Measurements from ENCODE around the gene ZDHHC24.
"Not testable (repeated sequence)": the region's sequence is repeated elsewhere in the genome, so short reads cannot be mapped to it uniquely, and the experiment has no call there.

ZDHHC24 gene

DNA sequence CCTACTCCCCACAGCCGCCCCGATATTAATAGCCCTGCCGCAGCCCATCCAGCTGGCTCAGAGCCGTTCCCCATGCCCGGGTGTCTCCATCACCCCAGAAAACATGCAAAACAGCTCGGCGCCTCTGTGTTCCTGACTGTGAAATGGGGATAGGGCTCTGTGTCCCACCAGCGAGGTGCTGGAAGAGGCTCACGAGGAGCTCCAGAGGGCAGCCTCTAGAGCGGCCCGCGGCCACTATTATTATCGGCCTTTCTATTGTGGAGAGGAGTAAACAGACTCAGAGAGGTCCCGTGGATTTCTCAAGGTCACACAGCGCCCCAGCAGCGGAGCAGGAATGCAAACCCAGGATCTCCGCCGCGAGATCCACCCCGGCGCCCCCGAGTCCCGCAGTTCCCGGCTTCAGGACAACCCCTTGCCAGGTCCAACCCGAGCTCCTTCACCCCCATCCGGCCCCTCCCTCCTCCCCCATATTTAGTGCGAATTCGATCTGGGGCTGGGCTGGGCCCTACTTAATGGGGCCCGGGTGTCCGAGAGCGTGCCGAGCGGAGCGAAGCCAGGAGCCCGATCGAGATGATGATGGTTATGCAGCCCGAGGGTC lies 619 bp upstream of the ZDHHC24 start, which contains the start of gene ACTN3:
ACTN3 (plus strand) TSS at position 536 of the 598 bp plus-strand sequence; CDS start at position 571, 35 bp downstream.
- DNase-seq (ENCODE audit: low read depth): no peak

DNA sequence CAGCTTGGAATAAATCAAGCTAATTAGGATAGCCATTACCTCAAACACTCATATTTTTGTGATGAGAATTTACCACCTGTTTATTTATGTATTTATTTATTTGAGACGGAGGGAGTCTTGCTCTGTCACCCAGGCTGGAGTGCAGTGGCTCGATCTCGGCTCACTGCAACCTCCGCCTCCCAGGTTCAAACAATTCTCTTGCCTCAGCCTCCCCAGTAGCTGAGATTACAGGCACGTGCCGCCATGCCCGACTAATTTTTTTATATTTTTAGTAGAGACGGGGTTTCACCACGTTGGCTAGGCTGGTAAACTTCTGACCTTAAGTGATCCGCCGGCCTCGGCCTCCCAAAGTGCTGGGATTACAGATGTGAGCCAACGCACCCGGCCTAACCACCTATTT lies 896 bp downstream of the ZDHHC24 start:
- not testable (repeated sequence) for DNase-seq (ENCODE audit: low read depth)

DNA sequence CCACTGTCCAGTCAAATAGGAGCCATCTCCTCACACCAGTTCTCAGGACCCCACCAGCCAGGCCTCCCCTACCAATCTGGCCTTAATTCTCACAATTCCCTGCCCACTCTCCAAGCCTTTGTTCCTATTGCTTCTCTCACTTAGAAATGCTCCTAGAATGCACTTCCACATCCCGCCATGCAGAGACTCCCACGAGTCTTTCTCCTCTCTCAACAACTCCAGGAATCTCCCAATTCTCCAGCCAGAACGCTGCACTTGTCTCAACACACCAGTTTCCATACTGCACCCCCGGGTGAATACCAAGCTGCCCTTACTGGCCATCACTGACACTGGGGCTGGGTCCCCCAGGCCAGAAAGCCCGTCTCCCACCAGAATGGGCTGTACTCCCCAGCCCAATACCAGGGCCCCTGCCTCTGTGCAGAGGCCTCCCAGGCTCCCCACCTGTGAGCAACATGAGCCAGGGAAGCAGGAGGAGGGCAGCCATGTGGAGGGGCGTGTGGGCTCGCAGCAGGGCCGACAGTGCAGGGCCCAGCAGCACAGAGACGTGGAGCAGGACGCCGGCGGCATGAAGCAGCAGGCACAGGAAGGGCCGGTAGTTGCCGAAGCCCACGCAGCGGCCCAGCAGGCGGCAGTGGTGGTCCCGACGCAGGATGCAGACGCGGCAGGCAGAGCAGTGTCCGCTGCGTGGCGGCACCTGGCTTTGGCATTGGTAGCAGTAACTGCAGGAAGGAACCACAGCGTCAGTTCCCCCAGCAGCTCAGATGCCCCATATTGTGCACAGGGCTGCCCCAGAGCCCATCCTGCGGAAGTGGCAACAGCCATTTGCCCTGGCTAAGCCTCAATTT lies 2.4 kb downstream of the ZDHHC24 start:
- peak; percentile 12 for DNase-seq (ENCODE audit: low read depth)

DNA sequence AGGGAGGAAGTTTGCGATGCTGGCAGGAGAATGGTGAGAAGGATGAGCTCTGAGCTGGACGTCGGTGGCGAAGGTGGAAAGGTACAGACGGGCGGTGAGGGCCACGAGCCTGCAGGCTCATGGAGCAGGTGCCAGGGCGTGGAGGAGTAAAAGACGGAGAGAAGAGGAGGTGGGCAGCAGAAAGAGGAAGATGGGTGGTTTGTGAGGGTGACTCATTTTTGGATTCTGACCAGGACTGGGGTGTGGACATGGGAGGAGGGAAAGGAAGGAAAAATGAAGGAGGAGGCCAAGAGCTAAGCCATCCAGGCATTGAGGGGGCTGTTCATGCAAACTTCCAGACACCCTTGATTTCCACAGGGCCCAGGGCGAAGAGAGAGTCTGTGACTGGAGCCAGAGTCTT lies 3.5 kb downstream of the ZDHHC24 start:
- no peak for DNase-seq (ENCODE audit: low read depth)

DNA sequence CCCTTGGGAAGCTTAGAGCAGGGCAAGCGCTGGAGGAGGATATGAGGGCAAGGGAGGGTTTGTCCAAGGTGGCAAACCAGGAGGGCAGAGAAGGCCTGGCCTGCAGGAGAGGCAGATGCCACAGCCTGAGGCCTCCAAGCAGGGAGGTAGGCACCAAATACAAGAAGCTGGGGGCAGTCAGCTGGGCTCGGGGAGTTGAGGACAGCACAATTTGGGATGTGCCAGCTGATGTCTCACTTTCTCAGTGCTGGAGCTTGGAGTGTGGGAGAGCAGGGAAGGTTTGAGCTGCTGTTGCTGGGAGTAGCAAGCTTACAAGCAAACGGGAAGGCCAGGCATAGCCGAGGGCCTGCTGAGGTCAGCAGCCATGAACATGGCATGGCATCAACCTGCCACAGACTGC lies 4.0 kb downstream of the ZDHHC24 start:
- DNase-seq (ENCODE audit: low read depth): no peak

DNA sequence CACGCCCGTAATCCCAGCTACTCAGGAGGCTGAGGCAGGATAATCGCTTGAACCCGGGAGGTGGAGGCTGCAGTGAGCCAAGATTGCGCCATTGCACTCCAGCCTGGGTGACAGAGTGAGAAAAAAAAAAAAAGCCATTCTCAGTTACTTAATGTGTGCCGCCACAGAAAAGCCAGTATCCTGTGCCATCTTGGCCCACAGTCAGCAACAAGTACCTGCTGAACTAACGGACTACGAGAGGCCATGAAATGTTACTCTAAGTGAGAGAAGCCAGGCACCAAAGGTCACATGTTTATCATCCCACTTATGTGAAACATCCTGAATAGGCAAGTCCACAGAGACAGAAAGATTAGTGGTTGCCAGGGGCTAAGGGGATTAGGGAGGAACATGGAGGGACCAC lies 5.2 kb downstream of the ZDHHC24 start:
- not testable (repeated sequence) for DNase-seq (ENCODE audit: low read depth)

DNA sequence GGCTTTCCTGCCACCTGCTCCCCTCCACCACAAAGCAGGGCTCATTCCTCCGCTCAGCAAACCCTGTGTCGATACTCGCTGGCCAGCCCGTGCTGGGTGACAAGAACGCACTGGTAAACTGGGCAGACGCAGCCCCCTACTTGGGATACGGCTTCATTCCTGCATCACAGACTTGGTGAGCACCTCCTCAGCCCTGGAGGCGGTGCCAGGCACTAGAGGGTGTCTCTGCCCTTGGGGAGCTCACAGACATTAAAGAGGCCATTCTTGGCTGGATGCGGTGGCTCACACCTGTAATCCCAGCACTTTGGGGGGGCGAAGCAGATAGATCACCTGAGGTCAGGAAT lies 6.0 kb downstream of the ZDHHC24 start:
- no peak for DNase-seq (ENCODE audit: low read depth)

DNA sequence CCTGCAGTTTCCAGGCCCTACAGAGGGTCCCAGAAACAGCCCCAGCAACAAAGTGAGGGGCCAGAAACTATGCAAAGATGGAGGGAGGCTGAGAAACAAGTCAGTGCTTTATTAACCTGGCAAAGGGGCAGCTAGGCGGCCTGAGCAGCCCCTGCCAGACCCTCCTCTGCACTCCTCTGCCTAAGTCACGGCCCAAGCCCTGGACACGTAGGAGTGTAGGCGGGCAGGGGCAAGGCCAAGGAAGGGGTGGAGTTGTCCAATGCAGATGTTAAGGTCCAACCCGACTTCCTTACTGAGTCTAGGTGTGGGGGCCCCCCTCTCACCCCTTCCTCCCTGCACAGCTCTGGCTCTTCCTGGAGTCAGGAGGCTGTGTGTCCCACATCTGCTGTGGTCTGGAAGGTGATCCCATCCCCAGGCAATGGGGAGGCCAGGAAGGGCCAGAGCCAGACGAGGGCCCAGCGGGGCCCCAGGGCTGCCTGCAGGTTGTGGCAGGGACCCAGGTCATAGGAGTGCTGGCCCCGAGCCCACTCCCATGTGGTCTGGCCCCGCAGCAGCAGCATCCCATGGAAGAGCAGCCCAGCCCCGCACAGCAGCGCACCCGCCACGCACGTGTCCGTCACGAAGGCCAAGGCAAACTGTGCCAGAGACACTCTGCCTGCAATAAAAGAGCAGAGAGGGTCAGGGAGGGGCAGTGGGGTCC lies 6.5 kb downstream of the ZDHHC24 start:
- DNase-seq (ENCODE audit: low read depth): no peak

DNA sequence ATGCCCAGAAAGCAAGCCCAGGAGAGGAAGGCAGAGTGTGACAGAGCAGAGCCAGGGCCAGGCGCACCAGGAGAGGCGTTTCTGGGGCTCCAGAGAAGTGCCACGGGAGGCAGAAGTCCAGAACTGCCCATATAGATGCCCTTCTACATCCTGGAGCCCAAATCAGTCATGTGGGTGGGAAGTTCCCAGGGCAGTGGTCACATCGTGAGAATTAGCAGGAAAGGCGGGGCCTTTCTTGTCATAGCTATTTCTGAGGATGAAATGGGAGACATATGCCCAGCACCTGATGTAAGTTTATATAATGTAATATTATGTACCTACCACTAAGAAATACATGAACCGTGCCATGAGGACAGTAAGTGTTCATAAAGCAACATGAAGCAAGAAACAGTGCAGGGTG lies 13.1 kb downstream of the ZDHHC24 start:
- no peak for DNase-seq (ENCODE audit: low read depth)

DNA sequence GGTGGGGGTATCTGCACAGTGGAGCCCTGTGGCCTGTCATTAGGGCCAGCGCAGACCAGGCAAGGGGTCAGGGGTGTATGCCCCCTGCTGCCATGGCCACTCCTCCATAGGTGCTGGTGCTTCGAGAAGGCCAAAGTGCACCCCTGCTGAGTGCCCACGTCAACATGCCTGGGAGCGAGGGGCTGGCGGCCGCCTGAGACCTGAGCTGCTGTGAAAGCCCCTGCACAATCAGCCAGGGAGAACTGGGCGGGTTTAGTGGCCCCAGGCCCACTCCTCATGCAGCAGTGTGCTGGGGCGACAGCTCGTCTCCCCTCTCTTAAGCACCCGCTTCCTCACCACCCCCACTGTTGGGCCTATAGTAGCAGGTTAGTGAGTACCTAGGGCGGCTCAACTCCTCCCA lies 14.0 kb downstream of the ZDHHC24 start:
- DNase-seq (ENCODE audit: low read depth): no peak

DNA sequence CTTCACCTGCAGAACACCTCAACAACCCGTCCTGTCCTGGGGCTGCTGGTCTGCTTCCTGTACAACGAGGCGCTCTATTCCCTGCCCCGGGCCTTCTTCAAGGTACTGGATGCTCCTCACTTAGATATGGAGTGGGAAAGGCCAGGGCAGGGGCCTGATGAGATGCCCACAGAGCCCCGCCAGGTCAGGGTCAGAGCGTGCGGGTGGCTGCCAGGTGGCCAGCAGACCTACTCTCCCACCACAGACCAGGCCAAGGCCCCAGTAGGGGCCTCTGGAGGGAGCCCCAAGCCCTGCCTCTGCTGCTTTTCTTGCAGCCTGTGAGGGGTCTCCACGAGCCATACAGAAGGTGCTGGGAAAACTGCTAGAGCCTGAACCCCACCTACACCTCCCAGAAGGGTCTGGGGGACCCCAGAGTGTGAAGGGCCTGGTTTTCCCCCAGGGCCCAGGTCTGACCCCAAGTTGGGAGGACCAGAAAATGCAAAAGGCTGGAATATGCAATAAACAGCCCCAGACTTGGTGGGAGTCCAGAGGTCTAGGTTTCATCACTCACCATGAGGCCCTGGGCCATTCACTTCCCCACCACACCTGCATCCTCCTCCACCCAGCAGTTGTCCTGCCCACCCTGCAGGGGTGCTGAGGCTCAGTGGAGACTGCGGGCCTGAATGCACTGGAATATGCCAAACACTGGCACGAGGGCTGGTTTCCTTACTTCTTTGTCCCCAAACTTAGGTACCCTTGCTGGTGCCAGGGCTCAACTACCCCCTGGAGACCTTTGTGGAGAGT lies 14.7 kb downstream of the ZDHHC24 start:
- DNase-seq (ENCODE audit: low read depth): no peak

DNA sequence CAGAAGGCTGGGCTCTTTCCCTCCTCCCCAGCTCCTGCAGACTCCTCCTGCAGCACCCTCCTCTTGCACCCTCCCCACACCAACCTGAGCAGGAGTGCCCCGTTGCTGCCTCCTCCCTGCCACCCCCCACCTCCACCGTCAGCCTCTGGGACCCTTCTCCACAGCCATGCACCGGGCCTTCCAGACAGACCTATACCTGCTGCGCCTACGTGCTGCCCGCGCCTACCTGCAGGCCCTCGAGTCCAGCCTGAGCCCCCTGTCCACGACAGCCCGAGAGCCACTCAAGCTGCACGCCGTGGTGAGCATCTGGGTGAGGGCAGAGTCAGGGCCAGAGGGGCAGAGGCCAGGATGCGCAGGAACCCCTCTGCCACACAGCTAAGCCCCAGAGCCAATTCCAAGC lies 16.2 kb downstream of the ZDHHC24 start:
- no peak for DNase-seq (ENCODE audit: low read depth)

DNA sequence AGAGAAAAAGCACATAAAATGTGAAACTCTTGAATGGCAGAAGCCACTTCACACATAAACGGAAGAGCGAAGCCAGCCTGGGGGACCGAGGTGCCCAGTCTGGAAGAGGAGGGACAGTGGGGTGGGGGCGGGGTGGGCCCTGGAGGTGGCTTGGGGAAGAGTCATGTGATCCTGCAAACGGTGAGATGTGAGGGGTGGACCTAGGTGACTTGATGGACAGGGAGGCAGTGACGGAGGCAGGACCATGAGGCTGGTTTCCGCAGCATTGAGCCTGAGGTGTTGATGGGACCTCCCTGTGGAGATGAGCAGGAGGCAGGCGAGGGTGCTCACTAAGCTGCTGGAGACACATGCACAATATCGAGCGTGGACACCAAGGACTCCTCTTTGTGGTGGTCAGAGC lies 16.8 kb downstream of the ZDHHC24 start:
- no peak for DNase-seq (ENCODE audit: low read depth)

DNA sequence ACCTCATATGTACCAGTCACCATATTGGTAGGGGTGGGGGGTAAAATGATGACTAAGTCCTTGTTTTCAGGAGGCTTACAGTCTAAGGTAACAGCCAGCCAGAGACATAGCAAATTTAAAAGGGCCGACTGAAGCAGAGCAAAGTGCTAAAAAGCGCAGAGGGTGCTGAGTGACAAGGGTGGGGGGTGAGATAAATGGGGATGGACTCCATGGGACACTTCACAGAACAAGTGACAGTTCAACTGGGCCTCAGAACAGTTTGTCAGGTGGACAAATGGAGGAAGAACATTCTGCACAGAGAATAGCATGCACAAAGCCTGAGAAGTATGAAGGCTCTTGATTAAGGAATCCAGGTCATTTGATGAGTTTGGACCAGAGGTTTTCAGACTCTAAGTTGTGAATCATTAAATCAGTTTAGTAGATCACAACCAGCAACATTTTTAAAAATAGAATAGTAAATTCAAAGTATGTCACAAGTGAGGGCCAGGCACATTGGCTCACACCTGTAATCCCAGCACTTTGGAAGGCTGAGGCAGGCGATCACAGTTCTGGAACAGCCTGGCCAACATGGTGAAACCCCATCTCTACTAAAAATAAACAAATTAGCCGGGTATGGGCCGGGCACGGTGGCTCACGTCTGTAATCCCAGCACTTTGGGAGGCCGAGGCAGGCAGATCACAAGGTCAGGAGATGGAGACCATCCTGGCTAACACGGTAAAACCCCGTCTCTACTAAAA lies 21.4 kb downstream of the ZDHHC24 start:
- DNase-seq (ENCODE audit: low read depth): no peak

DNA sequence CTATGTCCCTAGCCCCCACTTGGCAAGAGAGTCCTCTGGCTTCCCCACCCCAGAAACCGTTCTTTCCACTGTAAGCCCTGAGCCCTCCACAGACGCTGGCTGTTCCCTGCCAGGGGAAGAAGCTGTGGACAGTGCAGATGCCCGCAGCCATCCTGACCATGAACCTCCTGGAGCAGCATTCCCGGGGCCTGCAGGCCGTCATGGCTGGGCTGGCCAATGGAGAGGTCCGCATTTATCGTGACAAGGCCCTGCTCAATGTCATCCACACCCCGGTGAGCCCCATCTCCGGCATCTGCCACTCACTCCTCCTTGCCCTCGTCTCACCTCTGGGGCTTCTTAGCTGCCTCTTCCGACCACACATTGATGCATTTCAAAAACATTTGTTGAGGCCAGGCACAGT lies 22.2 kb downstream of the ZDHHC24 start:
- no peak for DNase-seq (ENCODE audit: low read depth)

DNA sequence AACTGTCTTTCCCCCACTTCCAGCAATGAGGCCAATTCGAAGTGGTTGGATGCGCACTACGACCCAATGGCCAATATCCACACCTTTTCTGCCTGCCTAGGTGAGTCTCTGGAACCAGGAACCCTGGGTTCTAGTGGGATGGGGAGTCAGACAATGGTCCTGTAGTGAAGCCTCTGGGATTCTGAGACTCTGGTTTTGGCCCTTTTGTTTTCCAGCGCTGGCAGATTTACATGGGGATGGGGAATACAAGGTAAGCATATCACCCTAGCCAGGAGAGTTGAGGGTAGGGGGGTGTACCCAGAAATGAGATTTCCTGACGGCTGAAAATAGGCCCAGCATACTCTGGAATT lies 34.9 kb downstream of the ZDHHC24 start:
- DNase-seq (ENCODE audit: low read depth): no peak

DNA sequence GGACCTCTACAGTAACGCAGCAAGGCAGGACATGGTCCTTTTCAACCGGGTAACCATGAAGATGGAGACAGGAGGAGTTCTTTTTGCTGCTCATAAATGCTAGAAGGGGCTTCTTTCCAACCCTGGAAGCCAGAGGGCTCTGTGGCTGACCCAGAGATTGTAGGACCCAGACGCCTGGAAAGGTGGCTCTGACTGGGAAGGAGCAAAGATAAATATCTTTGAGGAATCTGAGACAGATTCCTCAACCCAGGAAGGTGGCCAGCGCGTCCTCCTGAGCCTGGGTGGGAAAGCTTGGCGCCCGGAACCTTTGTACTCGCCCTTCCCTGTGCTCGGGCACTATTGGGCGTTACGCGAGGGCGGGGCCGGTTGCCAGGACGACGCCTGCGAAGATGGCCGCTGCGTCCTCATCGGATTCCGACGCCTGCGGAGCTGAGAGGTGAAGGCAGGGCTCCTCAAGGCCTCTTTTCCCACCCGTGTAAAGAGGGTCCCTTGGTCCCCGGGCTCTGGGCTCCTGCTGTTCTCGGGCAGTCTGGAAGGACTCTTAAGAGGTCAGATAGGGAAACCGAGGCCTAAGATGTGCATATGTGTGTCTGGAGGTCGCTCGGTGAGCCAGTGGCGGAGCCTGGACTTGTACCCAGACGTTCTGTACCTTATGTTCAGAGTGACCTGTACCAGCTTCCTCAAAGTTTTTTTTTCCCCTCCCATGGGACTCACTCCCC lies 35.4 kb downstream of the ZDHHC24 start, which contains the start of gene BBS1:
BBS1 (plus strand) TSS at position 365 of the 719 bp plus-strand sequence; CDS start at position 390, 25 bp downstream.
- DNase-seq (ENCODE audit: low read depth): peak; percentile 27

DNA sequence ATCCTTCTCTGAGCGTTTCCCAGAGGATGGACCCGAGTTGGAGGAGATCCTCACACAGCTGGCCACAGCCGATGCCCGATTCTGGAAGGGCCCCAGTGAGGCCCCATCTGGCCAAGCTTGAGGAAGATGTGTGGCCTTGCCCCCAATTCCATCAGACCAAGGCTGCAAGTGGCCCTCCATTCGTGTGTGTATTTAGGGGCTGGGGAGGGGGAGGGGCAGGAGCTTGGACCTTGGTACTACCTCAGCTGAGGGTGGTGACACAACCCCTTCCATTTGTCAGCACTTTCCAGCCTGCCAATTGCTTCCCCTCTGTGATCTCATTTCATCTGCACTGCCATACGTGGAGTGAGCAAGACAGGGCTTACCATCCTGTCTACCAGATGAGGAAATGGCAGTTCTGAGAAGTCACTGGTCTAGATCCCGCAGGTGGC lies 36.7 kb downstream of the ZDHHC24 start:
- no peak for DNase-seq (ENCODE audit: low read depth)

DNA sequence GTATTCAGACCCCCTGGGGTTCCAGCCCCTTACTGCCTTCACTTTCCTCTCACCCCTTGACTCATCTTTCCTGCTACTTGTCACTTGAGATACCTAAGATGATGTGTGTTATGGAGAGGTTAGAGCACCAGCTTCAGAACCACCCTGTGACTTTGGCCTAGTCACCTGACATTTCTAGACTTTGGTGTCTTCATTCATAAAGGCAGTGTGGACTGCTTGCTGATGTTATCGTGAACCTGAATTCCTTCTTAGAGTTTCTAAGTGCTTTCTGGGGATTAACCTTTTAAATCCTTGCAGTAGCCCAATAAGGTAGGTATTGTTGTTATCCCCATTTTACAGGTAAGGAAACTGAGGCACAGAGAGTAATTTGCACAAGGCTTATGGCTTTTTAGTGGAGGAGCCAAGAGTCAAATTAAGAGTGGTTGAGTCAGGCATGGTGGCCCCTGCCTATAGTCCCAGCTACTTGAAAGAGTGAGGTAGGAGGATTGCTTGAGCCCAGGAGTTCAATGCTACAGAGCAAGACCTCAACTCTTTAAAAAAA lies 40.5 kb downstream of the ZDHHC24 start:
- DNase-seq (ENCODE audit: low read depth): no peak

DNA sequence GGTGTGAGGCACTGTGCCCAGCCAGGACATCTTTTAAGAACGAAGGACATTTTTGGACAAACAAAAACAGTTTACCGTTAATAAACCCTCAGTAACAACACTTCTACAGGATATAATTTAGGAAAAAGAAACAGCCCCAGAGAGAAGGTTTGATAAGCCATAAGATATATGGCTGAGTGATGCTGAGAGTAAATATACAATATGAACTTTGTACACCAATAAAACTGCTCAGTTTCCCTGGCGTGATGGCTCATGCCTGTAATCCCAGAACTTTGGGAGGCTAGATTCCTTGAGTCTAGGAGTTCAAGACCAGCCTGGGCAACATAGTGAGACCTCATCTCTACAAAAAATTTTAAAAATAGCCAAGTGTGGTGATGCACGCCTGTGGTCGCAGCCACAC lies 47.3 kb downstream of the ZDHHC24 start:
- DNase-seq (ENCODE audit: low read depth): no peak

DNA sequence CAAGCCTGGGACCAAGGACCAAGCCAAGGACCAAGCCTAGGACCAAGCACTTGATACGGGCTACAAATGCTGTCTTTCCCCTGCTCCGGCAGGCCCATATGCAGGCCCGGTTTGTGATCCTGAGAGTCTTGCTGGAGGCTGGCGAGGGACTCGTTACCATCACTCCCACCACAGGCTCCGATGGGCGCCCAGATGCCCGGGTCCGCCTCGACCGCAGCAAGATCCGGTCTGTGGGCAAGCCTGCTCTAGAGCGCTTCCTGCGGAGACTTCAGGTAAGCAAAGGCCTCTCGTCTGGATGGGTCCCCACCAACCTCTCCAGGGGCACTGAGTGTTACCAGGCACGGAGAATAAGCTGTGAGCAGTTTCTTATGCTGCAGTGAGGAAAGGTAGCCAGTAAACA lies 48.6 kb downstream of the ZDHHC24 start:
- DNase-seq (ENCODE audit: low read depth): no peak
